ENCODE data around the gene LAIR2.
"Not testable (repeated sequence)": the region's sequence is repeated elsewhere in the genome, so short reads cannot be mapped to it uniquely, and the experiment has no call there.

Gene LAIR2

DNA sequence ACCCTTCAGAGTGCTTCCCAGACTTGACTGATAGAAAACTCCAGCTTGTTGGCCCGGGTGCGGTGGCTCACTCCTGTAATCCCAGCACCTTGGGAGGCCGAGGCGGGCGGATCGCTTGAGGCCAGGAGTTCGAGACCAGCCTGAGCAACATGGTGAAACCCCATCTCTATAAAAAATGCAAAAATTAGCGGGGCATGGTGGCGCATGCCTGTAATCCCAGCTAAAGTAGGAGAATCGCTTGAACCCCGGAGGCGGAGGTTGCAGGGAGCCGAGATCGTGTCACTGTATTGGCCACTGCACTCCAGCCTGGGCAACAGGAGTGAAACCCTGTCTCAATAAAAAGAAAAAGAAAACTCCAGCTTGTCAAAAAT lies 36.5 kb upstream of the LAIR2 start:
- peaks cover 20% of the 10 kb centered on the region for H3K27me3 ChIP-seq (ENCODE audit: control insufficient read depth, insufficient read depth, low read length)
- not testable (repeated sequence) for H3K9me3 ChIP-seq (ENCODE audit: control insufficient read depth, insufficient read depth, low read length); H3K27ac ChIP-seq (ENCODE audit: low read depth, low read length); H3K4me1 ChIP-seq (ENCODE audit: control insufficient read depth, insufficient read depth, low read length); H3K9ac ChIP-seq (ENCODE audit: low read depth, low read length); H3K4me3 ChIP-seq (ENCODE audit: low read depth, low read length)
- H3K36me3 ChIP-seq (ENCODE audit: control insufficient read depth, insufficient read depth, low read length), result peaks cover 12% of the 10 kb centered on the region

GRCh38 chr19:54469496-54469934 lies 33.1 kb upstream of the LAIR2 start:
- Histone ChIP-seq H3K27me3 (ENCODE audit: control insufficient read depth, insufficient read depth, low read length) (peaks cover 25% of the 10 kb centered on the region), H3K36me3 (ENCODE audit: control insufficient read depth, insufficient read depth, low read length) (no peaks in the 10 kb centered on the region), H3K9me3 (ENCODE audit: control insufficient read depth, insufficient read depth, low read length) (no peaks in the 10 kb centered on the region), H3K9ac (ENCODE audit: low read depth, low read length) (no peak overlapping the region), H3K4me1 (ENCODE audit: control insufficient read depth, insufficient read depth, low read length) (peaks cover 11% of the 10 kb centered on the region; the same call in 1 of the 2 replicates), H3K27ac (ENCODE audit: low read depth, low read length) (no peak overlapping the region), H3K4me3 (ENCODE audit: low read depth, low read length) (no peak overlapping the region)

- H3K9ac ChIP-seq (ENCODE audit: low read depth, low read length), result peak overlapping the region; percentile 51; the same call in 1 of the 2 replicates
- peak overlapping the region; percentile 49; the same call in 1 of the 2 replicates for H3K4me3 ChIP-seq (ENCODE audit: low read depth, low read length)
- H3K27ac ChIP-seq (ENCODE audit: low read depth, low read length), result no peak overlapping the region
- H3K4me1 ChIP-seq (ENCODE audit: control insufficient read depth, insufficient read depth, low read length), result peaks cover 11% of the 10 kb centered on the region; the same call in 1 of the 2 replicates
- no peaks in the 10 kb centered on the region for H3K9me3 ChIP-seq (ENCODE audit: control insufficient read depth, insufficient read depth, low read length)
- H3K27me3 ChIP-seq (ENCODE audit: control insufficient read depth, insufficient read depth, low read length), result peaks cover 25% of the 10 kb centered on the region
- H3K36me3 ChIP-seq (ENCODE audit: control insufficient read depth, insufficient read depth, low read length), result no peaks in the 10 kb centered on the region
These were observed 32.2 kb upstream of the LAIR2 start for GRCh38 chr19:54470276-54470887.

DNA sequence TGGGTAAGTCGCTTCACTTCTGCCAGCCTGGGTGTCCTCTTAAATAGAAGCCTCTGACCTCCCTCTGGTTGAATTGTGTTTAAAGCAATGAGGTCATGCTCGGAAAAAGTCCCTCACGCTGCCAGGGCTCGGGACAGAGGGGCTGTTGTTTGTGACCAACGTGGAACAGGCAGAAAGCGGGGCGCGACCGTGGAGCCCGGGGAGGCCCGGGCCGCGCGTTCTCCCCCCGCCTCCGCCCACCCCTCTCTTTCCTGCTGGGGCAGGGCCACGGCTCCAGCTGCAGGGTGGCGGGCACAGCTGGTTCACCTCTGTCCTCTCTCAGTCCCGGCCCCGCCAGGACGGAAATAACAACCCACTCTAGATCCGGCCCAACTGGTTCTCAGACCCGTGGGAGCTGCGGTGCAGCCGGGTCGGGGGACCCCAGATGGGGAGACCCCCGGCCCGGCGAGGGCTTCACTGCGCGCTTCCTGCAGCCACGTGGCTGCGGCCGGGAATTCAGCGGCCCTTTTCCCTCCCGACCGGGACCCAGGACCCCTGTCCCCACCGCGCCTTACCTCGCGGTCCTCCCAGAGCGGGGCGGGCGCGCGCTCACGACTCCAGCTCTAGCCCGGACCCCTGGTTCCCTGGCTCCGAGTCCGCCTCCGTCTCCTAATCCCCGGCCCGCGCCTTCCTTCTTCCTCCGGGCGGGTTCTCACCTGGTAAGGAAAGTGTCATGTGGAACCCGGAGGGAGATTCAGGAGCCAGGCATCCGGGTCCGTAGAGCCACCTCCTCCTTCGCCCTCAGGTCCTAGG lies 31.4 kb upstream of the LAIR2 start:
- Histone ChIP-seq H3K27ac (ENCODE audit: low read depth, low read length) (no peak overlapping the region), H3K27me3 (ENCODE audit: control insufficient read depth, insufficient read depth, low read length) (peaks cover 24% of the 10 kb centered on the region), H3K4me1 (ENCODE audit: control insufficient read depth, insufficient read depth, low read length) (peaks cover 11% of the 10 kb centered on the region; the same call in 1 of the 2 replicates), H3K9ac (ENCODE audit: low read depth, low read length) (peak overlapping the region; percentile 51), H3K36me3 (ENCODE audit: control insufficient read depth, insufficient read depth, low read length) (no peaks in the 10 kb centered on the region), H3K9me3 (ENCODE audit: control insufficient read depth, insufficient read depth, low read length) (no peaks in the 10 kb centered on the region), H3K4me3 (ENCODE audit: low read depth, low read length) (peak overlapping the region; percentile 49)

- no peak within 1 kb of the TSS for H3K27ac ChIP-seq (ENCODE audit: low read depth, low read length)
These were observed 29.4 kb upstream of the LAIR2 start, which contains the start of gene CDC42EP5 for GRCh38 chr19:54473071-54473891. Gene CDC42EP5 (minus strand): TSS chr19:54473296. CDS start chr19:54465547, 7,749 bp downstream.

DNA sequence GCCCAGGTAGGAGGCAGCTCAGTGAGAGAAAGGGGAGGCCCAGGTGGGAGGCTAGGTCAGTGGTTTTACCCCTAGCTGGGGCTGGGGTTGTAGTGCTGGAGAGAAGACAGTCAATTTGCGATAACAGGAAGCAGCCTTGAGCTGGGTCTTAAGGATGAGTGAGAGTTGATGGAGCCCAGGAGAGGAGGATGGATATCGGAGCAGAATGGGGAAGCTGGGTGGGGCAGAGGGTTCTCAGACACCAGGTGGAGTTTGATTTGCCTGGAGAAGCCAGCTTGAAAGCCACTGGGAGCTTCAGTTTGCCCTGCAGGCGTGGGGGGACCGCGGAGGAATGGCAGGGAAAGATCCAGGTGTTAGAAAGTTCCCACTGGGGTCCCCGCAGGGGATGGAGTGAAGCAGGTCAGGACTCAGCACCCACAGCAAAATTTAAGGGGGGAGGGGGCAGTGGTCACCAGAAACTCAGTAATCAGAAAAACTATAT lies 28.7 kb upstream of the LAIR2 start:
- Histone ChIP-seq H3K9ac (ENCODE audit: low read depth, low read length) (no peak overlapping the region), H3K9me3 (ENCODE audit: control insufficient read depth, insufficient read depth, low read length) (no peaks in the 10 kb centered on the region), H3K4me1 (ENCODE audit: control insufficient read depth, insufficient read depth, low read length) (peaks cover 11% of the 10 kb centered on the region; the same call in 1 of the 2 replicates), H3K27ac (ENCODE audit: low read depth, low read length) (no peak overlapping the region), H3K4me3 (ENCODE audit: low read depth, low read length) (no peak overlapping the region), H3K27me3 (ENCODE audit: control insufficient read depth, insufficient read depth, low read length) (peaks cover 22% of the 10 kb centered on the region), H3K36me3 (ENCODE audit: control insufficient read depth, insufficient read depth, low read length) (no peaks in the 10 kb centered on the region)

More at GRCh38 chr19:54473071-54473891, 29.4 kb upstream of the LAIR2 start, which contains the start of gene CDC42EP5:
- H3K9me3 ChIP-seq (ENCODE audit: control insufficient read depth, insufficient read depth, low read length), result no peaks in the 10 kb centered on the region
- H3K36me3 ChIP-seq (ENCODE audit: control insufficient read depth, insufficient read depth, low read length), result no peaks in the 10 kb centered on the region
- H3K27me3 ChIP-seq (ENCODE audit: control insufficient read depth, insufficient read depth, low read length), result peaks cover 22% of the 10 kb centered on the region
- H3K4me3 ChIP-seq (ENCODE audit: low read depth, low read length), result no peak within 1 kb of the TSS
- H3K4me1 ChIP-seq (ENCODE audit: control insufficient read depth, insufficient read depth, low read length), result peaks cover 11% of the 10 kb centered on the region; the same call in 1 of the 2 replicates
- no peak within 1 kb of the TSS for H3K9ac ChIP-seq (ENCODE audit: low read depth, low read length)

GRCh38 chr19:54475706-54476105 lies 26.9 kb upstream of the LAIR2 start:
- no peaks in the 10 kb centered on the region for H3K36me3 ChIP-seq (ENCODE audit: control insufficient read depth, insufficient read depth, low read length)
- no peak overlapping the region for H3K27ac ChIP-seq (ENCODE audit: low read depth, low read length)
- peaks cover 9% of the 10 kb centered on the region for H3K27me3 ChIP-seq (ENCODE audit: control insufficient read depth, insufficient read depth, low read length)

DNA sequence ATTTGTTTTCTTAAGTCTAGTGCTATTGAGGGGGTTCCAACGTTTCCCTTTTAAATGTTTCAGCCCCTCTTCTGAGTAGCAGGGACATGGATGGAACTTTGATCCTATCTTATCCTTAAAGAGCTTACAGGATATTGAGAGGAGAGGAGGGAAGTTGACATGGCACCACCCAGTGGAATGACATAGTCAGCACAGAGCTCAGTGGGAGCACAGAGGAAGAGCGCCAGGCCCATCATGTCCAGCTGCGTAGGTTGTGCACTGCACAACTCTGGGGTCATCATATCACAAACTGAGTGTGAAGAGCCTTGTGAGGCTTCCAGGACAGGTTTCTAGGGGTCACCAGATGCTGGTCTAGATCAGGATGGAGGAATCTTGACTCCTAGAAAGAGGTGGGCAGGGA lies 25.0 kb upstream of the LAIR2 start:
- Histone ChIP-seq H3K9ac (ENCODE audit: low read depth, low read length) (no peak overlapping the region), H3K4me1 (ENCODE audit: control insufficient read depth, insufficient read depth, low read length) (peaks cover 6% of the 10 kb centered on the region; the same call in 1 of the 2 replicates), H3K27ac (ENCODE audit: low read depth, low read length) (no peak overlapping the region), H3K4me3 (ENCODE audit: low read depth, low read length) (no peak overlapping the region), H3K9me3 (ENCODE audit: control insufficient read depth, insufficient read depth, low read length) (0 out of 2 replicates have a peak, but pooled peaks cover under 1% of the 10 kb centered on the region), H3K27me3 (ENCODE audit: control insufficient read depth, insufficient read depth, low read length) (no peaks in the 10 kb centered on the region), H3K36me3 (ENCODE audit: control insufficient read depth, insufficient read depth, low read length) (no peaks in the 10 kb centered on the region)

More at GRCh38 chr19:54475706-54476105, 26.9 kb upstream of the LAIR2 start:
- Histone ChIP-seq H3K4me1 (ENCODE audit: control insufficient read depth, insufficient read depth, low read length) (peaks cover 11% of the 10 kb centered on the region; the same call in 1 of the 2 replicates), H3K9ac (ENCODE audit: low read depth, low read length) (no peak overlapping the region), H3K9me3 (ENCODE audit: control insufficient read depth, insufficient read depth, low read length) (no peaks in the 10 kb centered on the region), H3K4me3 (ENCODE audit: low read depth, low read length) (no peak overlapping the region)

GRCh38 chr19:54478677-54479266 lies 23.9 kb upstream of the LAIR2 start:
- Histone ChIP-seq H3K4me3 (ENCODE audit: low read depth, low read length) (no peak overlapping the region), H3K9ac (ENCODE audit: low read depth, low read length) (no peak overlapping the region), H3K27me3 (ENCODE audit: control insufficient read depth, insufficient read depth, low read length) (no peaks in the 10 kb centered on the region), H3K36me3 (ENCODE audit: control insufficient read depth, insufficient read depth, low read length) (no peaks in the 10 kb centered on the region), H3K9me3 (ENCODE audit: control insufficient read depth, insufficient read depth, low read length) (peaks cover 4% of the 10 kb centered on the region; the same call in 1 of the 2 replicates), H3K27ac (ENCODE audit: low read depth, low read length) (no peak overlapping the region), H3K4me1 (ENCODE audit: control insufficient read depth, insufficient read depth, low read length) (no peaks in the 10 kb centered on the region)

DNA sequence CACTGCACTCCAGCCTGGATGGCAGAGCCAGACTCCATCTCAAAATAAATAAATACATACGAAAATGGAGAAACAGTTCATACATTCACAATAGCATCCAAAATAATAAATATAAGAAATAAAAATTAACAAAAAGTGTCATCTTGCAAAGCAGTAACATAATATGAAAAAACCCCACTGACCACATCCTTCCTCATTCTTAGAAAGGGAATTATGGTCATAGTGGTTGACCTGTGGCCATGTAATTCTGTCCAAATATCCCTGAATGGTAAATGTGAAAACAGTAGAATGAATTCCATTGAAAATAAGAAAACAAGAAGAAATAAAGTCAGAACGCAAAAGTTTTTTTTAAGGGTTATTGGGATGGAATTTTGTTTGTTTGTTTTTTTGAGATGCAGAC lies 22.6 kb upstream of the LAIR2 start:
- Histone ChIP-seq H3K9me3 (ENCODE audit: control insufficient read depth, insufficient read depth, low read length) (peaks cover 12% of the 10 kb centered on the region), H3K27me3 (ENCODE audit: control insufficient read depth, insufficient read depth, low read length) (no peaks in the 10 kb centered on the region), H3K4me3 (ENCODE audit: low read depth, low read length) (no peak overlapping the region), H3K4me1 (ENCODE audit: control insufficient read depth, insufficient read depth, low read length) (no peaks in the 10 kb centered on the region), H3K27ac (ENCODE audit: low read depth, low read length) (no peak overlapping the region), H3K36me3 (ENCODE audit: control insufficient read depth, insufficient read depth, low read length) (no peaks in the 10 kb centered on the region), H3K9ac (ENCODE audit: low read depth, low read length) (no peak overlapping the region)
